K562 (cell line): Measurements from ENCODE around the gene BCAP31. TPM values are rescaled to one million over a fixed set of nuclear protein-coding genes. Genes with fewer than 3 reads are reported as not detected.

Source experiments
- ATAC-seq: fragments of 200-7000 bp; cut with Tn5 transposase; 3 replicates; pipeline ENCODE4 v1.9.1; 2020; ENCODE audit warnings: moderate library complexity
- BruUV-seq: library from RNA; stranded (reverse); fragments of 400-500 nt; replicated peaks from 2 replicates; lab custom pipeline; 2021; lab: Mats Ljungman, UMichigan
- CTCF ChIA-PET: fragments of 300-600 bp; formaldehyde crosslinking; extraction: SDS; loops from one replicate; lab custom pipeline; 2021; ENCODE audit warnings: low intra/inter-chr PET ratio; lab: Yijun Ruan, JAX
- POLR2A ChIA-PET: fragments of 300-600, 350-650 bp; sonication (Branson Sonifier 250); formaldehyde crosslinking; extraction: SDS; loops from one replicate; lab custom pipeline; 2021; ENCODE audit warnings: antibody characterized with exemption, inconsistent platforms; lab: Yijun Ruan, JAX
- DNase-seq, 4 experiments: peaks; one replicate each; pipeline versions ENCODE4 v3.0.0 to v3.0.0-alpha.2; 2011 to 2018; ENCODE audit warnings: low spot score in 3 of 4, mixed read lengths in 3 of 4; ENCODE audit errors: extremely low read depth in 1 of 4
- FAIRE-seq: peaks from 2 replicates; lab custom pipeline; 2011; peaks lifted over from hg19 to GRCh38; lab: Jason Lieb, UNC
- H2AFZ ChIP-seq: 2 replicates; pipeline ENCODE4 v1.6.0; 2011; ENCODE audit warnings: low read depth, low read length, control low read depth, inconsistent platforms
- H3K27ac ChIP-seq: fragments of 200-600 bp; 3 replicates; pipeline ENCODE4 v1.8.0; 2011; ENCODE audit warnings: low read depth, mild to moderate bottlenecking, control low read depth, inconsistent platforms, low read length, moderate library complexity, mixed read lengths; ENCODE audit errors: extremely low read depth
- H3K27me3 ChIP-seq, 2 experiments: fragments of 300-600 bp in 1 of 2; 2 replicates in 1 of 2; 3 replicates in 1 of 2; pipeline versions ENCODE4 v1.6.0 to v1.8.0; 2011; ENCODE audit warnings: inconsistent platforms in 2 of 2, low read length in 2 of 2, mild to moderate bottlenecking in 1 of 2, mixed read lengths in 1 of 2, moderate library complexity in 1 of 2; ENCODE audit not compliant: control insufficient read depth in 2 of 2, insufficient read depth in 2 of 2
- H3K36me3 ChIP-seq: fragments of 300-600 bp; 3 replicates; pipeline ENCODE4 v1.8.0; 2011; ENCODE audit warnings: mild to moderate bottlenecking, low read length, inconsistent platforms; ENCODE audit not compliant: control insufficient read depth, insufficient read depth
- H3K4me1 ChIP-seq, 2 experiments: fragments of 200-600 bp in 1 of 2; replicated peaks in 1 of 2; 2 replicates in 1 of 2; 3 replicates in 1 of 2; pipeline versions ENCODE4 v1.5.1 to v1.8.0; 2011; ENCODE audit warnings: inconsistent platforms in 2 of 2, low read length in 2 of 2, mild to moderate bottlenecking in 1 of 2, mixed read lengths in 1 of 2, moderate library complexity in 1 of 2; ENCODE audit not compliant: control insufficient read depth in 2 of 2, insufficient read depth in 2 of 2
- H3K4me2 ChIP-seq: 2 replicates; pipeline ENCODE4 v1.6.1; 2011; ENCODE audit warnings: low read length, control low read depth, inconsistent platforms, mixed read lengths; ENCODE audit not compliant: insufficient read depth
- H3K4me3 ChIP-seq: fragments of 200-600 bp; sonication (generic), shearing (Covaris generic); 2 replicates; pipeline ENCODE4 v1.5.1; 2016; ENCODE audit warnings: control low read depth, inconsistent platforms
- H3K79me2 ChIP-seq: fragments of 200-600 bp; 3 replicates; pipeline ENCODE4 v1.8.0; 2011; ENCODE audit warnings: low read length, inconsistent platforms; ENCODE audit not compliant: control insufficient read depth, insufficient read depth
- H3K9ac ChIP-seq, 2 experiments: 2 replicates each; pipeline versions ENCODE4 v1.6.0 to v1.6.1; 2011; ENCODE audit warnings: low read depth in 2 of 2, low read length in 2 of 2, control low read depth in 1 of 2, inconsistent platforms in 1 of 2, mild to moderate bottlenecking in 1 of 2, mixed read lengths in 1 of 2; ENCODE audit not compliant: insufficient read depth in 1 of 2
- H3K9me1 ChIP-seq: one replicate; pipeline ENCODE4 v1.6.0; 2011; ENCODE audit warnings: inconsistent platforms, mild to moderate bottlenecking, low read length, moderate library complexity; ENCODE audit not compliant: control insufficient read depth, insufficient read depth
- H3K9me3 ChIP-seq: replicated peaks from 2 replicates; pipeline ENCODE4 v1.5.1; 2011; ENCODE audit warnings: low read depth, low read length, inconsistent platforms; ENCODE audit not compliant: control insufficient read depth, insufficient read depth
- H4K20me1 ChIP-seq: replicated peaks from 2 replicates; pipeline ENCODE4 v1.6.1; 2011; ENCODE audit warnings: low read length, inconsistent platforms, mixed read lengths; ENCODE audit not compliant: control insufficient read depth, insufficient read depth
- HDAC6 ChIP-seq: IDR thresholded peaks from 2 replicates; pipeline ENCODE4 v1.6.1; 2012; ENCODE audit warnings: low read depth, mild to moderate bottlenecking, control low read depth, inconsistent platforms, low read length, moderate library complexity
- PHB ChIP-seq: fragments of 250-450 bp; sonication (Bioruptor Pico); IDR thresholded peaks from 2 replicates; pipeline ENCODE4 v1.5.0; 2021
- RBM25 ChIP-seq: fragments of 200-400 bp; formaldehyde crosslinking; IDR thresholded peaks from 2 replicates; pipeline ENCODE4 v1.6.1; 2018; ENCODE audit warnings: low read length, low read depth, moderate library complexity; ENCODE audit not compliant: severe bottlenecking
- SAP30 ChIP-seq: fragments of 200-600 bp; sonication (generic); IDR thresholded peaks from 2 replicates; pipeline ENCODE4 v1.6.1; 2012; ENCODE audit warnings: borderline replicate concordance, low read depth, mild to moderate bottlenecking, moderate library complexity, low read length, control low read depth, inconsistent platforms; ENCODE audit not compliant: insufficient read depth, poor library complexity, severe bottlenecking
- ZNF77 ChIP-seq: fragments of 250-450 bp; sonication (Bioruptor Pico); IDR thresholded peaks from 2 replicates; pipeline ENCODE4 v1.5.0; 2020
- WGBS: fragments of 100-300 bp; shearing (Covaris generic); methylation state at CpG from one replicate; pipeline ENCODE4 v1.1.6; 2016; ENCODE audit warnings: low coverage, mixed read lengths; ENCODE audit not compliant: insufficient coverage; ENCODE audit errors: missing lambda C conversion rate; 5-methylcytosine and 5-hydroxymethylcytosine counted together
- in situ Hi-C: fragments of 300-500 bp; cut with MboI; formaldehyde crosslinking; loops from 4 replicates; pipeline ENCODE4 v1.15.0; 2018; ENCODE audit warnings: inconsistent platforms, mixed read lengths
- intact Hi-C: fragments of 100-400 bp; cut with micrococcal nuclease; formaldehyde crosslinking; loops from 2 replicates; pipeline ENCODE4 v1.14.2; 2022
- polyA plus RNA-seq, 8 experiments: library from polyadenylated mRNA; depleted of rRNA in 4 of 8; stranded (reverse) in 5 of 8; unstranded in 3 of 8; fragments of >200 nt; fragmentation: Nextera tagmentation in 2 of 8; fragmentation: Illumina TruSeq in 1 of 8; extraction: Ambion mirVana in 2 of 8; extraction: Trizol in 1 of 8; gene quantifications; 2 replicates each; pipeline versions ENCODE4 v1.2.1 to v1.2.3, GENCODE V29; 2011 to 2014; ENCODE audit warnings: inconsistent platforms in 1 of 8, missing spikeins in 1 of 8
- total RNA-seq, 7 experiments: library from RNA; depleted of rRNA in 6 of 7; stranded (reverse); fragments of >200 nt in 6 of 7; fragmentation: Illumina TruSeq in 2 of 7; extraction: Trizol in 2 of 7; gene quantifications; 2 replicates each; pipeline versions ENCODE4 v1.2.1 to v1.2.3, GENCODE V29; 2011 to 2021; ENCODE audit warnings: low replicate concordance in 1 of 7
- TF ChIP-seq, protein P1 (sequence below), 3 experiments: IDR thresholded peaks in 2 of 3; conservative IDR thresholded peaks in 1 of 3; 2 replicates each; pipeline ENCODE4 v1.5.1; 2011 to 2012; ENCODE audit warnings: low read length in 3 of 3, mild to moderate bottlenecking in 3 of 3, control low read depth in 2 of 3, improper control_type of control experiment in 1 of 3, inconsistent platforms in 1 of 3, low read depth in 1 of 3, mixed read lengths in 1 of 3, moderate library complexity in 1 of 3; ENCODE audit not compliant: insufficient read depth in 2 of 3

The BCAP31 gene
- total and polyA plus RNA-seq, 9 of the 15 experiments (the other 6 are each of a cell fraction or from before 2014, with no cell fraction given) = 156 to 683 (median 188) TPM

DNA sequence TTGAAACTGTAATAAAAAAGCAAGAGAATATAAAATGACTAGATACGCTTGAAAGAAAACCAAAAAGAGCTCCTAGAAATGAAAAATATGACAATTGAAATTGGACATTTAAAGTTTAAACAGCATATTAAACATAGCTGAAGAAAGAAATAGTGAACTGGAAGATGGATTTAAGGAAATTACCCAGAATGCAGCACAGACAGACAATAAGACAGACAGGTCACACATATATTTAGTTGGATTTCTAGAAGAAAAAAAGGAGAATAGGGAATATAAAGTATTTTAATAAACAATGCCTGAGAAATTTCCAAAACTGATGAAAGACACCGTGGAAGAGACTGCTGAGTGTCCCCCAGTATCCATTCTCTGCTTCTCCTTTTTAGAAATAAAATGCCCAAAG lies 70.6 kb downstream of the BCAP31 start:
- no peaks in the 10 kb centered on the region for H3K79me2 ChIP-seq
- no peak overlapping the region for H3K4me2 ChIP-seq
- CTCF ChIA-PET = no interaction called here
- intact Hi-C loops (no loop called here), in situ Hi-C loops (no loop called here)
- no peak for FAIRE-seq
- H2AFZ ChIP-seq = no peak overlapping the region
- H3K27me3 ChIP-seq = peaks cover 0 to 5% of the 10 kb centered on the region in 2 experiments; a peak in 1 of 5 replicates
- H3K4me1 ChIP-seq = peaks cover 0 to 21% of the 10 kb centered on the region in 2 experiments; a peak in 2 of 5 replicates
- no peak overlapping the region for H3K27ac ChIP-seq
- no peak overlapping the region for H3K4me3 ChIP-seq
- no peaks in the 10 kb centered on the region for H3K9me3 ChIP-seq
- no peaks in the 10 kb centered on the region for H4K20me1 ChIP-seq
- POLR2A ChIA-PET = no interaction called here
- no peaks in the 10 kb centered on the region for H3K36me3 ChIP-seq
- no TSS peak for BruUV-seq
- 36% methylated on average over 2 of the region's 2 CpGs for WGBS
- H3K9me1 ChIP-seq = no peaks in the 10 kb centered on the region
- TF ChIP-seq HDAC6 (no peak), RBM25 (peak; percentile 69), ZNF77 (CRISPR knock-in tag) (no peak), SAP30 (no peak)
- TF ChIP-seq, all 486 proteins: peak for 1
- no peak for DNase-seq
- H3K9ac ChIP-seq = no peak overlapping the region
- no peak for ATAC-seq

DNA sequence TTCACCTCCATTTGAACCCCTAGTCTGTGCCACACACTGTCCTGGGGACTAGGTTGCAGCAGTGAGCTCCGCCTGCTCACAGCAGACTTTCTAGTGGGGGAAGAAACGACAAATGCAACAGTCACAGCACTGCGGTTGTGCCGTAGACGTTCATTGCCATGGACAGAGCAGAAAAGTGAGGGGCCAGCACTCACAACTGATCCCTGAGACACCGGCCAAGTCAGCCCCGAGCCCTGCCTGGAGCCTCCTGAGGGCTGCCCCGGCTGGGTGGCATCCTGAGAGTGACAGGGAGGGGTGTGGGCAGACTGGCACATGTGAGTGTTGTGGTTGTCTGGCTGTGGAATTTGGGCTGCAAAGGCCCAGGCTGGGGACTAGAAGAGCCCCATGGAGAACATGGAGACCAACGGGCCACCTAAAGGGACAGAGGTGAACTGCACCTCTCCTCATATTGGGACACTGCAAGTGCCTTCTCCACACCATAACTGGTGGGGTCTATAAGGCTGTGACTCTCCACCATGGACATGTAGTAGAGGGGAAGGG lies 72.6 kb downstream of the BCAP31 start:
- CTCF ChIA-PET = no interaction called here
- ATAC-seq = peak; percentile 78
- no TSS peak for BruUV-seq

More for the DNA sequence above, 72.6 kb downstream of the BCAP31 start:
- TF ChIP-seq, protein P1, sequence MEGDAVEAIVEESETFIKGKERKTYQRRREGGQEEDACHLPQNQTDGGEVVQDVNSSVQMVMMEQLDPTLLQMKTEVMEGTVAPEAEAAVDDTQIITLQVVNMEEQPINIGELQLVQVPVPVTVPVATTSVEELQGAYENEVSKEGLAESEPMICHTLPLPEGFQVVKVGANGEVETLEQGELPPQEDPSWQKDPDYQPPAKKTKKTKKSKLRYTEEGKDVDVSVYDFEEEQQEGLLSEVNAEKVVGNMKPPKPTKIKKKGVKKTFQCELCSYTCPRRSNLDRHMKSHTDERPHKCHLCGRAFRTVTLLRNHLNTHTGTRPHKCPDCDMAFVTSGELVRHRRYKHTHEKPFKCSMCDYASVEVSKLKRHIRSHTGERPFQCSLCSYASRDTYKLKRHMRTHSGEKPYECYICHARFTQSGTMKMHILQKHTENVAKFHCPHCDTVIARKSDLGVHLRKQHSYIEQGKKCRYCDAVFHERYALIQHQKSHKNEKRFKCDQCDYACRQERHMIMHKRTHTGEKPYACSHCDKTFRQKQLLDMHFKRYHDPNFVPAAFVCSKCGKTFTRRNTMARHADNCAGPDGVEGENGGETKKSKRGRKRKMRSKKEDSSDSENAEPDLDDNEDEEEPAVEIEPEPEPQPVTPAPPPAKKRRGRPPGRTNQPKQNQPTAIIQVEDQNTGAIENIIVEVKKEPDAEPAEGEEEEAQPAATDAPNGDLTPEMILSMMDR (IDR thresholded peaks at IDR 0.05 in 2 of 3, conservative IDR thresholded peaks at IDR 0.05 in 1 of 3; ENCODE audit: insufficient read depth in 2 of 3, low read depth in 1 of 3, low read length in 3 of 3) = peak; percentile 38 to 42 (median 38); a peak in 5 of 6 replicates
- TF ChIP-seq PHB = no peak
- no peak overlapping the region for H3K4me3 ChIP-seq
- DNase-seq (no peak), FAIRE-seq (peak; percentile 76)
- no peak overlapping the region for H2AFZ ChIP-seq
- no peaks in the 10 kb centered on the region for H3K9me1 ChIP-seq
- no peaks in the 10 kb centered on the region for H3K27me3 ChIP-seq
- in situ Hi-C loops = no loop called here
- H4K20me1 ChIP-seq = no peaks in the 10 kb centered on the region
- H3K4me1 ChIP-seq = peaks cover 1 to 34% of the 10 kb centered on the region in 2 experiments; a peak in 3 of 5 replicates
- peak overlapping the region in 1 of 2 experiments; percentile 7; a peak in 1 of 4 replicates for H3K9ac ChIP-seq
- intact Hi-C loops = loop anchor here (2.0 kb wide), 1 partner anchor 71 kb away; no protein-coding TSS in a partner anchor
- POLR2A ChIA-PET = no interaction called here
- no peak overlapping the region for H3K27ac ChIP-seq
- WGBS = 44% methylated on average over 9 of the region's 9 CpGs
- H3K36me3 ChIP-seq = no peaks in the 10 kb centered on the region
- no peaks in the 10 kb centered on the region for H3K9me3 ChIP-seq
- no peak overlapping the region for H3K4me2 ChIP-seq
- no peaks in the 10 kb centered on the region for H3K79me2 ChIP-seq
